Smooth muscle cell (in vitro differentiated cells): ENCODE measurements around the gene PID1. TPM values are rescaled to one million over a fixed set of nuclear protein-coding genes. Genes with fewer than 3 reads are reported as not detected.

ENCODE experiments used
- DNase-seq: peaks from one replicate; lab custom pipeline; 2025; ENCODE audit not compliant: unreplicated experiment; lab: John Stamatoyannopoulos, UW
- H2AFZ ChIP-seq: fragments of 200-600 bp; sonication (generic); 2 replicates; pipeline ENCODE4 v1.6.0; 2016; ENCODE audit warnings: antibody characterized with exemption, low read depth, mild to moderate bottlenecking
- H3F3A ChIP-seq: fragments of 200-600 bp; sonication (generic); 2 replicates; pipeline ENCODE4 v1.6.0; 2017; ENCODE audit warnings: antibody characterized with exemption, low read depth
- H3K27ac ChIP-seq: fragments of 200-600 bp; sonication (generic); 2 replicates; pipeline ENCODE4 v1.5.1; 2016; ENCODE audit warnings: low read depth, mild to moderate bottlenecking
- H3K27me3 ChIP-seq: fragments of 200-600 bp; sonication (generic); 2 replicates; pipeline ENCODE4 v1.6.1; 2016; ENCODE audit warnings: low read depth, mild to moderate bottlenecking
- H3K36me3 ChIP-seq: fragments of 200-600 bp; sonication (generic); 2 replicates; pipeline ENCODE4 v1.5.1; 2016; ENCODE audit warnings: low read depth
- H3K4me1 ChIP-seq: fragments of 200-600 bp; sonication (generic); 2 replicates; pipeline ENCODE4 v1.5.1; 2016; ENCODE audit warnings: low read depth
- H3K4me2 ChIP-seq: fragments of 200-600 bp; sonication (generic); 2 replicates; pipeline ENCODE4 v1.6.0; 2016; ENCODE audit warnings: mild to moderate bottlenecking
- H3K4me3 ChIP-seq: fragments of 200-600 bp; sonication (generic); 2 replicates; pipeline ENCODE4 v1.5.1; 2016; ENCODE audit warnings: mild to moderate bottlenecking
- H3K79me2 ChIP-seq: fragments of 200-600 bp; sonication (generic); 2 replicates; pipeline ENCODE4 v1.6.0; 2016; ENCODE audit warnings: low read depth, mild to moderate bottlenecking
- H3K9ac ChIP-seq: fragments of 200-600 bp; sonication (generic); 2 replicates; pipeline ENCODE4 v1.6.0; 2016; ENCODE audit warnings: low read depth
- H3K9me3 ChIP-seq: fragments of 200-600 bp; sonication (generic); replicated peaks from 2 replicates; pipeline ENCODE4 v1.5.1; 2016; ENCODE audit warnings: low read depth
- H4K20me1 ChIP-seq: fragments of 200-600 bp; sonication (generic); 2 replicates; pipeline ENCODE4 v1.6.0; 2016; ENCODE audit warnings: low read depth
- WGBS: methylation state at CpG from one replicate; pipeline ENCODE4 v1.1.7; 2016; ENCODE audit warnings: low lambda C conversion rate; 5-methylcytosine and 5-hydroxymethylcytosine counted together
- polyA plus RNA-seq: library from polyadenylated mRNA; unstranded; fragments of >200 nt; fragmentation: Nextera tagmentation; extraction: Ambion mirVana; gene quantifications from 2 replicates; pipeline ENCODE4 v1.2.1, GENCODE V29; 2016
- total RNA-seq: library from RNA; depleted of rRNA; stranded (reverse); fragments of >200 nt; gene quantifications from 2 replicates; pipeline ENCODE4 v1.2.3, GENCODE V29; 2014
- TF ChIP-seq, protein P1 (sequence below): fragments of 200-600 bp; sonication (generic); IDR thresholded peaks from 2 replicates; pipeline ENCODE4 v1.5.1; 2017; ENCODE audit warnings: borderline replicate concordance, mild to moderate bottlenecking, antibody characterized with exemption; ENCODE audit not compliant: insufficient read depth, poor library complexity, severe bottlenecking

PID1 gene
- total and polyA plus RNA-seq, 2 experiments from 2014 or later = 18.1 to 45.3 TPM

DNA sequence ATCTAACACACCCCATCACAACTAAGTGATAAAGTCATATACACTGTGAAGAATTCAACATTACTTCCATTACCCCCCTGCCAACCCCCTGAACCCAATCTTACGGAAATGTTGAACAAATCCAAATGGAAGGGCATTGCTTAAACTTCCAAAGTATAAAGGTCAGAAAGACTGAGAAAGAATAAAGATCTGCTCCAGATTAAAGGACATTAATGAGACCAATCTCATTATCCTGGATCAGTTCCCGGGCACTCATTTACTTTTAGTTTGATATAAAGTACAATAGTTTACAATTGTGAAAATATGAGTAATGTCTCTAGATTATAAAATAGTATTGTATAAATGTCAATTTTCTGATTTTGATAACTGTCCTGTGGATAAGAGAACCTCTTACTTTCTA lies 229.4 kb downstream of the PID1 start:
- no peak overlapping the region for H3K9ac ChIP-seq
- H3K27ac ChIP-seq = no peak overlapping the region
- H3K27me3 ChIP-seq = no peaks in the 10 kb centered on the region
- DNase-seq = no peak
- H2AFZ ChIP-seq = no peak overlapping the region
- peaks cover 8% of the 10 kb centered on the region for H3K79me2 ChIP-seq
- H3K9me3 ChIP-seq = no peaks in the 10 kb centered on the region
- TF ChIP-seq, protein P1, sequence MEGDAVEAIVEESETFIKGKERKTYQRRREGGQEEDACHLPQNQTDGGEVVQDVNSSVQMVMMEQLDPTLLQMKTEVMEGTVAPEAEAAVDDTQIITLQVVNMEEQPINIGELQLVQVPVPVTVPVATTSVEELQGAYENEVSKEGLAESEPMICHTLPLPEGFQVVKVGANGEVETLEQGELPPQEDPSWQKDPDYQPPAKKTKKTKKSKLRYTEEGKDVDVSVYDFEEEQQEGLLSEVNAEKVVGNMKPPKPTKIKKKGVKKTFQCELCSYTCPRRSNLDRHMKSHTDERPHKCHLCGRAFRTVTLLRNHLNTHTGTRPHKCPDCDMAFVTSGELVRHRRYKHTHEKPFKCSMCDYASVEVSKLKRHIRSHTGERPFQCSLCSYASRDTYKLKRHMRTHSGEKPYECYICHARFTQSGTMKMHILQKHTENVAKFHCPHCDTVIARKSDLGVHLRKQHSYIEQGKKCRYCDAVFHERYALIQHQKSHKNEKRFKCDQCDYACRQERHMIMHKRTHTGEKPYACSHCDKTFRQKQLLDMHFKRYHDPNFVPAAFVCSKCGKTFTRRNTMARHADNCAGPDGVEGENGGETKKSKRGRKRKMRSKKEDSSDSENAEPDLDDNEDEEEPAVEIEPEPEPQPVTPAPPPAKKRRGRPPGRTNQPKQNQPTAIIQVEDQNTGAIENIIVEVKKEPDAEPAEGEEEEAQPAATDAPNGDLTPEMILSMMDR = no peak
- WGBS = 96% methylated on average over 2 of the region's 2 CpGs
- H3K4me1 ChIP-seq = no peaks in the 10 kb centered on the region
- H3F3A ChIP-seq = peaks cover 18% of the 10 kb centered on the region
- H4K20me1 ChIP-seq = peaks cover 16% of the 10 kb centered on the region
- no peak overlapping the region for H3K4me3 ChIP-seq
- no peak overlapping the region for H3K4me2 ChIP-seq
- H3K36me3 ChIP-seq = no peaks in the 10 kb centered on the region

DNA sequence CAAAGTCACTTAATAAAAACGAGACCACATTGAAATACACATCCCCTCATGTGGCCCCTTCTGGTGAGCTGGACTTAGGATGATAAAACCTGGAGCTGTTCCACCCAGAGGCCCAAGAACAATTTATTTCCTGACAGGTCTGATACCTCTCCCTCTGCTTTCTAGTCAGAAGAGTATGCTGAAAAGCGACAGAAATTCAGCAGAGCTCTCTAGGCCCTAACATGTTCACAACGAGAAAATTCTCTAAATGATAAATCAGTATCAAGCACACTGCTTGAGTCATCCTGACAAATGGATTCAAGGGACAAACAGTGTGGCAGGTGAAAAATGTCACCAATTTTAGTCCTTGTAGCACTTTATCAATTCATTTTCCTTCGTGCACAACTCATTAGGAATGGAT lies 233.5 kb downstream of the PID1 start:
- no peak overlapping the region for H3K9ac ChIP-seq
- H3F3A ChIP-seq = no peaks in the 10 kb centered on the region
- H3K4me2 ChIP-seq = no peak overlapping the region
- no peak overlapping the region for H2AFZ ChIP-seq
- H3K27ac ChIP-seq = no peak overlapping the region
- peaks cover 8% of the 10 kb centered on the region for H3K79me2 ChIP-seq
- no peaks in the 10 kb centered on the region for H3K27me3 ChIP-seq
- H3K4me3 ChIP-seq = no peak overlapping the region
- no peaks in the 10 kb centered on the region for H3K4me1 ChIP-seq
- H3K9me3 ChIP-seq = no peaks in the 10 kb centered on the region
- H4K20me1 ChIP-seq = peaks cover 3% of the 10 kb centered on the region
- WGBS = 87% methylated on average over 4 of the region's 4 CpGs
- no peaks in the 10 kb centered on the region for H3K36me3 ChIP-seq
- TF ChIP-seq, protein P1 = no peak
- no peak for DNase-seq

DNA sequence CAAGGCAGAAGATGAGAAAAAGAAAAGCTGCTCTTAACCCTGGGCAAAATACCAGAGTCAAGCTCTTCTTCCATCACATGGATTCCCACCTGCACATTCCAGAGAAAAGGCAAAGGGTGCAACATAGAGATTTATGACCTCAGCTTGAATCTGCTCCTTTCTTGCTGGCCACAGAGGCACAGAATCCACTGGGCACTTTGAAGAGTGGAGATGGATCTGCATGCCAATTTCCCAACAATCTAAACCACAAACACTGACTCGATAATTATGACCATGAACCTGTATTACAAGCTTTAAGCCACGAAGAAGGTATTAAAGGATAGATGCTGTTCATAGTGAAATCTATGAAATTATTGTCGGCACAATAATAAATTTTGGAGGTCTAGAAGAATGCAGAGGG lies 237.3 kb downstream of the PID1 start:
- H3K4me1 ChIP-seq = no peaks in the 10 kb centered on the region
- 76% methylated on average over 3 of the region's 3 CpGs for WGBS
- no peaks in the 10 kb centered on the region for H3K9me3 ChIP-seq
- no peaks in the 10 kb centered on the region for H3K27me3 ChIP-seq
- H3K4me3 ChIP-seq = no peak overlapping the region
- no peak overlapping the region for H3K27ac ChIP-seq
- H4K20me1 ChIP-seq = peaks cover 5% of the 10 kb centered on the region
- no peaks in the 10 kb centered on the region for H3F3A ChIP-seq
- H3K4me2 ChIP-seq = no peak overlapping the region
- no peak overlapping the region for H3K9ac ChIP-seq
- H3K79me2 ChIP-seq = peaks cover 3% of the 10 kb centered on the region
- H2AFZ ChIP-seq = no peak overlapping the region
- TF ChIP-seq, protein P1 = no peak
- H3K36me3 ChIP-seq = no peaks in the 10 kb centered on the region
- DNase-seq = no peak

DNA sequence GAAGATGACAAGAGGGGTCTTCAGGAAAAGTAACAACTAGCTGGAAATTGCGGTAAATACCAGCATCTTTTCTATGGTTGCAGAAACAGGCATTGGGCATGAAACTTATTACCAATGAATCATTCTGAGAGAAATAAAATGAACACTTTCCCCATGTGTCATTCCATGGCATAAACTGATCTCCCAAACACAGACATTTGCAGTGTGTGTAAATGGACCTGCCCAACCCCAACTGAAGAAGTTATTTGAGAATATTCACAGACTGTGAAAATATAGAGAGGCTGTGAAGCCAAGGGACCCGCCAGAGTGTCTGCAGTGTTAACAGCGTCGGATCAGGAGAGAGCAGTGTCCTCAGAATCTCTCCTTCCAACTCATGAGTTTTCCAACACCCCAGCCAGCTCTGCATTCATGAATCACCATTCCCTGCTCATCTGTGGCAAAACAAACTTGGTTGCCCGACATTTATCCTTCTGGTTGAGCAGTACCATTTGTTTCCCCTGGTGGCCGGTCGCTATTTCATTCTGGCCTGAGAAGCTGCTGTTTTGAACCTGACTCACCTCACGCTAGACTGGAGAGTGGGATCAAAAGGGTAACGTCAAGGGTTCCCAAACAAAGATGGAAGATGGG lies 238.4 kb downstream of the PID1 start:
- Histone ChIP-seq H3F3A (no peaks in the 10 kb centered on the region), H3K9ac (no peak overlapping the region), H3K9me3 (no peaks in the 10 kb centered on the region), H3K4me2 (no peak overlapping the region), H4K20me1 (peaks cover 5% of the 10 kb centered on the region), H3K27ac (no peak overlapping the region), H3K27me3 (no peaks in the 10 kb centered on the region), H3K36me3 (no peaks in the 10 kb centered on the region), H3K4me3 (no peak overlapping the region), H3K4me1 (no peaks in the 10 kb centered on the region), H3K79me2 (peaks cover 5% of the 10 kb centered on the region), H2AFZ (no peak overlapping the region)
- no peak for DNase-seq
- TF ChIP-seq, protein P1 = no peak
- 98% methylated on average over 9 of the region's 9 CpGs for WGBS
